CD14-positive monocyte (primary cell): Measurements from ENCODE around the gene DAPK1. TPM values are rescaled to one million over a fixed set of nuclear protein-coding genes. Genes with fewer than 3 reads are reported as not detected.

ENCODE experiments used
- DNase-seq, 3 donors: peaks; one replicate each; pipeline ENCODE4 v3.0.0-alpha.2; 2011 to 2022
- H2AFZ ChIP-seq: 2 replicates; pipeline ENCODE4 v1.6.0; 2012; ENCODE audit warnings: mild to moderate bottlenecking, low read depth, low read length, inconsistent platforms; ENCODE audit not compliant: insufficient read depth, poor library complexity, severe bottlenecking
- H3K27ac ChIP-seq, 2 donors: 1 replicate in 1 of 2; 2 replicates in 1 of 2; pipeline ENCODE4 v1.5.1; 2012 to 2013; ENCODE audit warnings: low read length in 2 of 2, control low read depth in 1 of 2, inconsistent platforms in 1 of 2, low read depth in 1 of 2, mild to moderate bottlenecking in 1 of 2
- H3K27me3 ChIP-seq, 2 donors: one replicate each; pipeline versions ENCODE4 v1.6.0 to v1.6.1; 2011 to 2013; ENCODE audit warnings: low read length in 2 of 2; ENCODE audit not compliant: control insufficient read depth in 2 of 2, insufficient read depth in 2 of 2
- H3K36me3 ChIP-seq, 2 donors: replicated peaks in 1 of 2; 1 replicate in 1 of 2; 2 replicates in 1 of 2; pipeline versions ENCODE4 v1.5.1 to v1.6.1; 2012 to 2013; ENCODE audit warnings: low read length in 2 of 2, control low read depth in 1 of 2, inconsistent platforms in 1 of 2, mild to moderate bottlenecking in 1 of 2; ENCODE audit not compliant: insufficient read depth in 2 of 2, control insufficient read depth in 1 of 2
- H3K4me1 ChIP-seq, 2 donors: 1 replicate in 1 of 2; 2 replicates in 1 of 2; pipeline versions ENCODE4 v1.5.1 to v1.6.1; 2012 to 2013; ENCODE audit warnings: low read length in 2 of 2, control low read depth in 1 of 2, inconsistent platforms in 1 of 2, mild to moderate bottlenecking in 1 of 2, moderate library complexity in 1 of 2; ENCODE audit not compliant: insufficient read depth in 2 of 2, control insufficient read depth in 1 of 2
- H3K4me2 ChIP-seq: replicated peaks from 2 replicates; pipeline ENCODE3; 2012; ENCODE audit warnings: low read length, moderate library complexity, mild to moderate bottlenecking; ENCODE audit not compliant: poor library complexity, severe bottlenecking; ENCODE audit errors: extremely low read depth
- H3K4me3 ChIP-seq, 3 experiments: fragments of 200-600 bp in 1 of 3; sonication (generic) in 1 of 3; replicated peaks in 1 of 3; 1 replicate in 2 of 3; 2 replicates in 1 of 3; pipeline ENCODE4 v1.5.1; 2011 to 2013; ENCODE audit warnings: low read length in 3 of 3, mild to moderate bottlenecking in 3 of 3, control low read depth in 2 of 3, low read depth in 2 of 3, inconsistent platforms in 1 of 3, moderate library complexity in 1 of 3
- H3K79me2 ChIP-seq: 2 replicates; pipeline ENCODE4 v1.6.0; 2012; ENCODE audit warnings: mild to moderate bottlenecking, control low read depth, inconsistent platforms, low read length, moderate library complexity; ENCODE audit not compliant: insufficient read depth
- H3K9ac ChIP-seq: 2 replicates; pipeline ENCODE4 v1.6.0; 2017; ENCODE audit warnings: low read length, mild to moderate bottlenecking; ENCODE audit not compliant: insufficient read depth, poor library complexity, severe bottlenecking
- H3K9me3 ChIP-seq, 2 donors: replicated peaks in 1 of 2; 1 replicate in 1 of 2; 2 replicates in 1 of 2; pipeline versions ENCODE4 v1.5.1 to v1.6.1; 2012 to 2013; ENCODE audit warnings: low read length in 2 of 2, control low read depth in 1 of 2; ENCODE audit not compliant: control insufficient read depth in 1 of 2, insufficient read depth in 1 of 2
- H4K20me1 ChIP-seq: 2 replicates; pipeline ENCODE4 v1.6.0; 2012; ENCODE audit warnings: mild to moderate bottlenecking, low read length, control low read depth, moderate library complexity; ENCODE audit not compliant: insufficient read depth
- H3K27ac Mint-ChIP-seq, 7 donors: one replicate each; pipeline ENCODE4 v1.8.0; 2020; ENCODE audit warnings: mild to moderate bottlenecking in 7 of 7, mixed read lengths in 7 of 7, moderate library complexity in 6 of 7, inconsistent platforms in 2 of 7
- H3K27me3 Mint-ChIP-seq, 3 donors: one replicate each; pipeline ENCODE4 v1.8.0; 2021 to 2022; ENCODE audit warnings: low read depth in 3 of 3, mild to moderate bottlenecking in 3 of 3, mixed read lengths in 3 of 3, moderate library complexity in 3 of 3, inconsistent platforms in 1 of 3
- H3K36me3 Mint-ChIP-seq, 2 donors: one replicate each; pipeline ENCODE4 v1.8.0; 2020; ENCODE audit warnings: mixed read lengths in 2 of 2, inconsistent platforms in 1 of 2, mild to moderate bottlenecking in 1 of 2
- H3K4me1 Mint-ChIP-seq: one replicate; pipeline ENCODE4 v1.8.0; 2020; ENCODE audit warnings: mild to moderate bottlenecking, mixed read lengths
- H3K4me3 Mint-ChIP-seq, 2 donors: one replicate each; pipeline ENCODE4 v1.8.0; 2020; ENCODE audit warnings: mild to moderate bottlenecking in 2 of 2, mixed read lengths in 2 of 2, moderate library complexity in 1 of 2
- H3K9me3 Mint-ChIP-seq, 7 donors: one replicate each; pipeline ENCODE4 v1.8.0; 2020 to 2022; ENCODE audit warnings: mixed read lengths in 7 of 7, mild to moderate bottlenecking in 6 of 7, moderate library complexity in 6 of 7, inconsistent platforms in 2 of 7
- CTCF ChIP-seq: fragments of 200-600 bp; IDR thresholded peaks from one replicate; pipeline ENCODE4 v1.8.0; 2022; ENCODE audit warnings: antibody characterized with exemption, mild to moderate bottlenecking
- WGBS: methylation state at CpG from one replicate; pipeline ENCODE4 v1.1.5; 2013; ENCODE audit warnings: missing lambda C conversion rate; ENCODE audit not compliant: insufficient coverage; 5-methylcytosine and 5-hydroxymethylcytosine counted together
- intact Hi-C, 2 donors: fragments of 100-400 bp; cut with micrococcal nuclease; formaldehyde crosslinking; loops; one replicate each; pipeline versions ENCODE4 v1.15.0 to v1.15.1; 2023
- polyA plus RNA-seq, 3 donors: library from polyadenylated mRNA; depleted of rRNA in 1 of 3; unstranded in 2 of 3; stranded (reverse) in 1 of 3; fragments of 300-500 nt in 2 of 3; fragments of >200 nt in 1 of 3; fragmentation: Illumina TruSeq in 2 of 3; gene quantifications; 1 replicate in 2 of 3; 2 replicates in 1 of 3; pipeline ENCODE4 v1.2.3, GENCODE V29; 2012 to 2021

Gene DAPK1
- polyA plus RNA-seq, 3 donors = 24.1 to 102 (median 44.4) TPM

GRCh38 chr9:87590996-87591395 is 93.3 kb downstream of the DAPK1 start:
- H3K27ac Mint-ChIP-seq = no peak overlapping the region
- 100% methylated on average over 2 of the region's 2 CpGs for WGBS
- H3K27ac ChIP-seq = no peak overlapping the region
- H3K4me2 ChIP-seq = no peak overlapping the region
- peaks cover 43% of the 10 kb centered on the region for H3K4me1 Mint-ChIP-seq
- H3K36me3 Mint-ChIP-seq = peaks cover 12 to 28% of the 10 kb centered on the region in 2 donors
- TF ChIP-seq CTCF = no peak
- peaks cover 0 to 2% (median 1%) of the 10 kb centered on the region in 3 donors for H3K27me3 Mint-ChIP-seq
- H3K9me3 Mint-ChIP-seq = peaks cover 0 to 2% (median 0%) of the 10 kb centered on the region in 7 donors
- H3K36me3 ChIP-seq = no peaks in the 10 kb centered on the region
- no peaks in the 10 kb centered on the region for H3K9me3 ChIP-seq
- no peak overlapping the region for H3K4me3 ChIP-seq
- intact Hi-C loops = no loop called here
- H3K4me3 Mint-ChIP-seq = no peak overlapping the region
- no peaks in the 10 kb centered on the region for H3K27me3 ChIP-seq
- no peak overlapping the region for H3K9ac ChIP-seq
- H2AFZ ChIP-seq = no peak overlapping the region
- H3K4me1 ChIP-seq = peaks cover 36 to 61% of the 10 kb centered on the region in 2 donors
- DNase-seq = no peak
- peaks cover 12% of the 10 kb centered on the region for H4K20me1 ChIP-seq
- H3K79me2 ChIP-seq = peaks cover 27% of the 10 kb centered on the region

GRCh38 chr9:87592554-87593358 is 95.1 kb downstream of the DAPK1 start:
- Histone ChIP-seq H3K4me1 (peaks cover 33 to 59% of the 10 kb centered on the region in 2 donors), H3K79me2 (peaks cover 31% of the 10 kb centered on the region), H3K27me3 (no peaks in the 10 kb centered on the region), H3K9me3 (no peaks in the 10 kb centered on the region), H3K4me3 (peak overlapping the region in 1 of 3 experiments; percentile 45), H2AFZ (no peak overlapping the region), H3K36me3 (no peaks in the 10 kb centered on the region), H3K9ac (no peak overlapping the region), H4K20me1 (no peaks in the 10 kb centered on the region), H3K4me2 (peak overlapping the region; percentile 46), H3K27ac (peak overlapping the region; percentile 45 to 86)
- Mint-ChIP-seq H3K4me1 (peaks cover 56% of the 10 kb centered on the region), H3K9me3 (peaks cover 0 to 2% (median 0%) of the 10 kb centered on the region in 7 donors), H3K36me3 (peaks cover 24 to 45% of the 10 kb centered on the region in 2 donors), H3K27ac (peak overlapping the region; percentile 83 to 92 (median 87)), H3K4me3 (peak overlapping the region in 1 of 2 donors; percentile 59), H3K27me3 (peaks cover 0 to 4% (median 1%) of the 10 kb centered on the region in 3 donors)
- WGBS = 90% methylated on average over 13 of the region's 15 CpGs
- DNase-seq = no peak
- no peak for TF ChIP-seq CTCF
- intact Hi-C loops = no loop called here
